OCI-LY1 (cell line): Measurements from ENCODE around the gene IER5.

Experiments used
- EZH2 ChIP-seq: fragments of 200-600 bp; sonication (generic), shearing (Covaris generic); IDR thresholded peaks from 2 replicates; pipeline ENCODE4 v1.8.0; 2017; ENCODE audit warnings: borderline replicate concordance, mixed run types, mild to moderate bottlenecking, antibody characterized with exemption, low read length, moderate library complexity, mixed read lengths
- TF ChIP-seq, protein P1 (sequence below): fragments of 200-600 bp; sonication (generic), shearing (Covaris generic); IDR thresholded peaks from 2 replicates; pipeline ENCODE4 v1.5.1; 2017; ENCODE audit warnings: mild to moderate bottlenecking, antibody characterized with exemption, low read length, moderate library complexity, mixed read lengths

DNA sequence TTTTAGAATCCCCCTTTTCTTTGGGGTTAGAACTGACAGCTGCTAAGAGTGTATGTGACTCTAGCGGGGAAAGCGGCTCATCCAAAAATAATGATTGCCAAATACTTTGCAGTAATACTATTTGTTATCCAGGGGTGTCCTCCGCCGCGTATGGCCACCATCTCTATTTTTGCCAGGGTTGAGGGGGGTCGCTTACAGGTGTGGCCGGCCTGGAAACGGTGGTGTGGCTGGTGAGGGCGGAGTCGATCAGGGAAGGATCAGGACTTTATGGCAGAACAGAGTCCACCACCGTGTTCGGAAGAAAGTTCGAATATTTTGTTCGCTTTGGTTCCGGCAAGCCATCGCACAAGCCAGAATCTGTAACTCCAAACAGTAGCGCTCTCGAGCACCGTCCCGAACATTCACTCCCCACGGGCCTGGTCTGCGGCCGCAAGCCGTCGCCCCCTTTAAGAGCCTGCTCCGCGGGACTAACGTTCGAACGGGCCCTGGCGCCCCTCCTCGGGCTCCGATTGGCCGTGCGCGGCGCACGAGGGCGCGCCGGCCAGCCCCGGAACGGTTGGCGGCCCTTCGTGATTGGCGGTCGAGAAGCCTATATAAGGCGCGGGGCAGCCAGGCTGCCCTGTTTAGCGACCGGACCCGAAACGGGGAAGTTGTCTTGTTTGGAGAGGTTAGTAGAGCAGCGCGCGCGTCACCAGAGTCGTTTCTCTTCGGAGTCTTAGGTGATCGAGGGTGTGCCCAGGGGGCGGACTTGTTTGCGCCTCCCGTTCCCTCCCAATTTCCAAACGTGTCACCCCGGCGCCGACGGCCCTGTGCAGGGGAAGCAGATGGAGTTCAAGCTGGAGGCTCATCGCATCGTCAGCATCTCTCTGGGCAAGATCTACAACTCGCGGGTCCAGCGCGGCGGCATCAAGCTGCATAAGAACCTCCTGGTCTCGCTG, at the start of gene IER5:
- TF ChIP-seq, protein P1, sequence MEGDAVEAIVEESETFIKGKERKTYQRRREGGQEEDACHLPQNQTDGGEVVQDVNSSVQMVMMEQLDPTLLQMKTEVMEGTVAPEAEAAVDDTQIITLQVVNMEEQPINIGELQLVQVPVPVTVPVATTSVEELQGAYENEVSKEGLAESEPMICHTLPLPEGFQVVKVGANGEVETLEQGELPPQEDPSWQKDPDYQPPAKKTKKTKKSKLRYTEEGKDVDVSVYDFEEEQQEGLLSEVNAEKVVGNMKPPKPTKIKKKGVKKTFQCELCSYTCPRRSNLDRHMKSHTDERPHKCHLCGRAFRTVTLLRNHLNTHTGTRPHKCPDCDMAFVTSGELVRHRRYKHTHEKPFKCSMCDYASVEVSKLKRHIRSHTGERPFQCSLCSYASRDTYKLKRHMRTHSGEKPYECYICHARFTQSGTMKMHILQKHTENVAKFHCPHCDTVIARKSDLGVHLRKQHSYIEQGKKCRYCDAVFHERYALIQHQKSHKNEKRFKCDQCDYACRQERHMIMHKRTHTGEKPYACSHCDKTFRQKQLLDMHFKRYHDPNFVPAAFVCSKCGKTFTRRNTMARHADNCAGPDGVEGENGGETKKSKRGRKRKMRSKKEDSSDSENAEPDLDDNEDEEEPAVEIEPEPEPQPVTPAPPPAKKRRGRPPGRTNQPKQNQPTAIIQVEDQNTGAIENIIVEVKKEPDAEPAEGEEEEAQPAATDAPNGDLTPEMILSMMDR: no peak
- no peak for TF ChIP-seq EZH2
